IPS DF 6.9 (cell line): Measurements from ENCODE around the gene WT1.

ENCODE experiments used
- DNase-seq: peaks from one replicate; pipeline ENCODE4 v3.0.0-alpha.2; 2013; ENCODE audit warnings: low read depth, low spot score
- H3K27ac ChIP-seq: one replicate; pipeline ENCODE4 v1.5.1; 2013; ENCODE audit warnings: low read length, control low read depth
- H3K27me3 ChIP-seq: 2 replicates; pipeline ENCODE4 v1.6.1; 2013; ENCODE audit warnings: mild to moderate bottlenecking, low read length; ENCODE audit not compliant: control insufficient read depth, insufficient read depth
- H3K36me3 ChIP-seq: 2 replicates; pipeline ENCODE4 v1.6.1; 2013; ENCODE audit warnings: low read length; ENCODE audit not compliant: control insufficient read depth, insufficient read depth
- H3K4me1 ChIP-seq: 2 replicates; pipeline ENCODE4 v1.6.1; 2013; ENCODE audit warnings: low read length; ENCODE audit not compliant: control insufficient read depth, insufficient read depth
- H3K4me3 ChIP-seq: 2 replicates; pipeline ENCODE4 v1.5.1; 2013; ENCODE audit warnings: mild to moderate bottlenecking, low read length
- H3K9me3 ChIP-seq: 2 replicates; pipeline ENCODE4 v1.6.1; 2013; ENCODE audit warnings: low read length, inconsistent platforms; ENCODE audit not compliant: control insufficient read depth, insufficient read depth
- WGBS: extraction: QIAGEN DNeasy Blood & Tissue Kit; methylation state at CpG from one replicate; pipeline ENCODE4 v1.1.7; 2013; ENCODE audit warnings: mixed read lengths, missing lambda C conversion rate; ENCODE audit not compliant: insufficient read length, insufficient coverage; 5-methylcytosine and 5-hydroxymethylcytosine counted together

Gene WT1

DNA sequence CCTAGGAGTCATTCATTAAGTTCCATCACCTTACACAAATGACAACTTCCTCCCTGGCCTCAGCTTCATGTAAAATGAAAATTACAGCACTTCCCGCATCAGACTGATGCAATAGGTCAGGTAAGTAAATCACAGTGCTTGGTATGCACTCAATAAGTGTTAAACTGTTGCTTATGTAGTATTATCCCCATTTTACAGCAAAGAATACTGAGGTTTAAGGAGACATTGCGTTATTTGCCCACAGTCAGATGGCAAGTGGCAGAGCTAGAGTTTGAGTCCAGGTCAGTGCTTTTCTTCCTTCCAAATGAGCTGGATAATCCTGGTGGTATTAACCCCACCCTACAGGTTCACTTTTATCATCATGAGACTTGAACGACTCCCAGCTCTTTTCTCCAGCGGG, 29.7 kb downstream of the WT1 start:
- Histone ChIP-seq H3K4me1 (no peaks in the 10 kb centered on the region; the same call in 1 of the 2 replicates), H3K9me3 (no peaks in the 10 kb centered on the region), H3K27ac (no peak overlapping the region), H3K27me3 (no peaks in the 10 kb centered on the region), H3K36me3 (no peaks in the 10 kb centered on the region), H3K4me3 (no peak overlapping the region)
- no CpG with 5 or more reads among the region's 4 CpGs for WGBS
- no peak for DNase-seq

GRCh38 chr11:32402836-32403235, 32.5 kb downstream of the WT1 start:
- no peaks in the 10 kb centered on the region for H3K27me3 ChIP-seq
- no peaks in the 10 kb centered on the region for H3K9me3 ChIP-seq
- no peak for DNase-seq
- no peak overlapping the region for H3K4me3 ChIP-seq
- H3K4me1 ChIP-seq: peaks cover 4% of the 10 kb centered on the region; the same call in 1 of the 2 replicates
- no peak overlapping the region for H3K27ac ChIP-seq
- H3K36me3 ChIP-seq: no peaks in the 10 kb centered on the region
- no CpG with 5 or more reads among the region's 2 CpGs for WGBS

GRCh38 chr11:32400670-32401369, 34.5 kb downstream of the WT1 start:
- Histone ChIP-seq H3K4me3 (no peak overlapping the region), H3K4me1 (peaks cover 4% of the 10 kb centered on the region; the same call in 1 of the 2 replicates), H3K27ac (no peak overlapping the region), H3K9me3 (no peaks in the 10 kb centered on the region), H3K27me3 (no peaks in the 10 kb centered on the region), H3K36me3 (no peaks in the 10 kb centered on the region)
- DNase-seq: no peak
- WGBS: no CpG with 5 or more reads among the region's 5 CpGs

GRCh38 chr11:32400196-32400595, 35.1 kb downstream of the WT1 start:
- H3K27me3 ChIP-seq: no peaks in the 10 kb centered on the region
- H3K4me1 ChIP-seq: peaks cover 4% of the 10 kb centered on the region; the same call in 1 of the 2 replicates
- no peak overlapping the region for H3K27ac ChIP-seq
- no peaks in the 10 kb centered on the region for H3K9me3 ChIP-seq
- WGBS: no CpG with 5 or more reads among the region's 16 CpGs
- H3K4me3 ChIP-seq: no peak overlapping the region
- no peaks in the 10 kb centered on the region for H3K36me3 ChIP-seq
- no peak for DNase-seq

GRCh38 chr11:32396991-32397390, 38.3 kb downstream of the WT1 start:
- no peak for DNase-seq
- Histone ChIP-seq H3K27ac (no peak overlapping the region), H3K4me3 (no peak overlapping the region), H3K9me3 (no peaks in the 10 kb centered on the region), H3K4me1 (peaks cover 4% of the 10 kb centered on the region; the same call in 1 of the 2 replicates), H3K36me3 (no peaks in the 10 kb centered on the region), H3K27me3 (no peaks in the 10 kb centered on the region)
- WGBS: no CpG with 5 or more reads among the region's 4 CpGs

GRCh38 chr11:32396331-32396730, 39.0 kb downstream of the WT1 start:
- Histone ChIP-seq H3K9me3 (no peaks in the 10 kb centered on the region), H3K36me3 (no peaks in the 10 kb centered on the region), H3K4me1 (peaks cover 4% of the 10 kb centered on the region; the same call in 1 of the 2 replicates), H3K27ac (no peak overlapping the region), H3K4me3 (no peak overlapping the region), H3K27me3 (no peaks in the 10 kb centered on the region)
- DNase-seq: no peak
- WGBS: no CpG with 5 or more reads among the region's 7 CpGs

- no peaks in the 10 kb centered on the region for H3K36me3 ChIP-seq
- no peak for DNase-seq
- no peak overlapping the region for H3K4me3 ChIP-seq
- peaks cover under 1% of the 10 kb centered on the region; the same call in 1 of the 2 replicates for H3K4me1 ChIP-seq
- no CpG with 5 or more reads among the region's 4 CpGs for WGBS
- H3K27me3 ChIP-seq: no peaks in the 10 kb centered on the region
- H3K27ac ChIP-seq: no peak overlapping the region
- H3K9me3 ChIP-seq: no peaks in the 10 kb centered on the region
Measured at GRCh38 chr11:32395127-32395526, 40.2 kb downstream of the WT1 start.

DNA sequence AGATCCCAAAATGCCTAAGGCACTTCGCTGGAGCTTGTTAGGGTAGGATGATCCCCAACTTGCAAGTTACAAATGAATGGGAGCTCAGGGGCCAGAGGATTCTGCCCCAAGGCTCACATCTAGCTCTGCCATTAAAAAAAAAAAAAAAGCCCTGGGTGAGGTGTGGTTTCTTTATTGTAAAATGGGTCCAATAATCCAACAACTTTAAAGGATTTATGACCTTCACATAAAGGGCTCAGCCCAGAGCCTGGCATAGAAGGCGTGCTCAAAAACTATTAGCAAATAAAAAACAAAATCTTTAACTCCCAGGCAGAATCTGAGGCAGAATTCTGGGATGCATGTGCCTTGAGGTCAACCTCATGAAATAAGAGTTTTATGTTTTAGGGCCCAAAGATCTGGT, 42.5 kb downstream of the WT1 start:
- WGBS: no CpG with 5 or more reads among the region's 2 CpGs
- DNase-seq: no peak
- no peaks in the 10 kb centered on the region for H3K36me3 ChIP-seq
- H3K4me3 ChIP-seq: no peak overlapping the region
- H3K27ac ChIP-seq: no peak overlapping the region
- no peaks in the 10 kb centered on the region for H3K9me3 ChIP-seq
- H3K4me1 ChIP-seq: no peaks in the 10 kb centered on the region
- H3K27me3 ChIP-seq: no peaks in the 10 kb centered on the region

DNA sequence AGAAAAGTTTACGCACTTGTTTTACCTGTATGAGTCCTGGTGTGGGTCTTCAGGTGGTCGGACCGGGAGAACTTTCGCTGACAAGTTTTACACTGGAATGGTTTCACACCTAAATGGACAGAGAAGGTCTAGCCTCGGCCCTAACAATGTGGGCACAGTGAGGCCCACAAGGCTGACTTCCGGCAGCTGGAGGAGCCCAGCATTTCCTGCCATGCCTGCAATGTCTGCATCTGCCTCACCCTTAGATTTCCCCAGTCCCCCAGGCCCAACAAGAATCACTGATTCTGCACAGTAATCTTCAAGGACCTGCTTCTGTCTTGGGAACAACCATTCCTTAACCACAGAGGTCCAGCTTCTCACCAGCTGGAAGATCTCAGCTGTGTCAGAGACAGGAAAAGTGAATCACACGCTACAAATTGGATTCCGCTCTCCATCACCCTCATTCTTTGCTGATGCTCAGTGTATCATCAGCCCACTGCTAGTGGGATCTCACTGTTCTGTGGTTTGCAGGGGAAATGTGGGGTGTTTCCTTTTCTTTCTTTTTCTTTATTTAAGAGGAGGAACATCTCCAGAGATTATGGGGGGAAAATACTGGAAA, 43.3 kb downstream of the WT1 start:
- Histone ChIP-seq H3K27ac (no peak overlapping the region), H3K4me3 (no peak overlapping the region)

GRCh38 chr11:32391479-32391878, 43.9 kb downstream of the WT1 start:
- Histone ChIP-seq H3K4me3 (no peak overlapping the region), H3K27ac (no peak overlapping the region), H3K36me3 (no peaks in the 10 kb centered on the region), H3K4me1 (no peaks in the 10 kb centered on the region), H3K27me3 (no peaks in the 10 kb centered on the region), H3K9me3 (no peaks in the 10 kb centered on the region)
- WGBS: no CpG with 5 or more reads among the region's 3 CpGs
- DNase-seq: no peak

More for the DNA sequence above, 43.3 kb downstream of the WT1 start:
- Histone ChIP-seq H3K4me1 (no peaks in the 10 kb centered on the region), H3K27me3 (no peaks in the 10 kb centered on the region), H3K36me3 (no peaks in the 10 kb centered on the region), H3K9me3 (no peaks in the 10 kb centered on the region)
- DNase-seq: no peak
- no CpG with 5 or more reads among the region's 8 CpGs for WGBS

DNA sequence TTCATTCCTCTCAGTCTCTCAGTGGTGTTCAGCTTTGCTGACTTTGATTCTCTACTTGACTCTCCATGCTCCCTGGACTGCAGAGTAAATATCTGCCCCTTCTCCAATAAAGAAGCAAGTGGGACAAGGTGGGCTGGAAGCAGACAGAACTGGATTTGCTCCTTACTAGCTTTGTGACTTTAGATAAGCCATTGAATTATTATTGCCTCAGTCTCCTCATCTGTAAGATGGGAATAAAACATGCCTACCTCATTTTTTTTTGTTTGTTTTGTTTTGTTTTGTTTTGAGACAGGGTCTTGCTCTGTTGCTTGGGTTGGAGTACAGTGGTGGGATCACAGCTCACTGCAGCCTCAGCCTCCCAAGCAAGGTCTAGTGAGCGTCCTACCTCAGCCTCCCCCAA, 44.6 kb downstream of the WT1 start:
- H3K4me1 ChIP-seq: no peaks in the 10 kb centered on the region
- no peaks in the 10 kb centered on the region for H3K9me3 ChIP-seq
- H3K27ac ChIP-seq: no peak overlapping the region
- H3K27me3 ChIP-seq: no peaks in the 10 kb centered on the region
- H3K36me3 ChIP-seq: no peaks in the 10 kb centered on the region
- no peak overlapping the region for H3K4me3 ChIP-seq
- WGBS: no CpG with 5 or more reads among the region's 1 CpG
- DNase-seq: no peak
